GM21576 (cell line): Measurements from ENCODE around the gene SLC6A11.

Source experiments
- ATAC-seq: cut with Tn5 transposase; IDR thresholded peaks from one replicate; pipeline ENCODE4 v1.9.1; 2021; ENCODE audit warnings: mild to moderate bottlenecking, moderate library complexity; ENCODE audit not compliant: unreplicated experiment

SLC6A11 gene

DNA sequence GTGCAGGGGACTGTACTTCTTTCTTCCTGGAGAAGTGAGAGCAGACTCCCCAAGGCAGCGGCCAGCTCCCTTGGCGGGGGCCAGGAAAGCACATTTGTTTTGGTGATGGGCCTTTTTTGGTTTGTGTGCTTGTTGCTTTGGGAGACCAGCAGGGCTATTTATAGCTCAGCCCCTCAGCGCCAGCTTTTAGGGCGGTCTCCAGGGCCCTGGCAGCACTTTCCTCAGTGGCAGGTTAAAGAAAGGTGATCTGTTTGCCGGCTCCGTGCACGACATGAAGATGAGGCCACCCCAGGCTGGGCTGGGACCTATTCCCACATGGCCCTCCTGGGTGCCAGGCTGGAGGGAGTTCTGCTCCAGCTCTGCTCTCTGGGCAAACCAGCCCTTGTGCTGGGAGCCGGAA is 21.8 kb downstream of the SLC6A11 start:
- no peak for ATAC-seq

DNA sequence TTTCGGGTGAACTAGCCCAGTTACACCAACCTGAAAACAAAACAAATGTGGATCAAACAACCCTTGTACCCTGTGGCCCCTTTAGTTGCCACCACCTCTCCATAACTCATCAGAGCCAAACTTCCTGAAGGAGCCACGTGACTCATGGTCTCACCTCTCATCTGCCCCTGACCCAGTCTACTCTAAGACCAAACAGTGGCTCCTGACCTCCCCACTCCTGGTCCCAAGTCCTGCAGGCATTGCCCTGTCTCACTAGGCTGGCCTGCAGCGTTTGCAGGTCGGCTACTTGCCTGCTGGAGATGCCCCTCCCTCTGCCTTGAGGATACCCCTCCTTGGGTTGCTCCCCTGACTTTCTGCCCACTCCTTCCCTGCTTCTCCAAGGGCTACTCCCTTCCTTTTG is 23.1 kb downstream of the SLC6A11 start:
- no peak for ATAC-seq

DNA sequence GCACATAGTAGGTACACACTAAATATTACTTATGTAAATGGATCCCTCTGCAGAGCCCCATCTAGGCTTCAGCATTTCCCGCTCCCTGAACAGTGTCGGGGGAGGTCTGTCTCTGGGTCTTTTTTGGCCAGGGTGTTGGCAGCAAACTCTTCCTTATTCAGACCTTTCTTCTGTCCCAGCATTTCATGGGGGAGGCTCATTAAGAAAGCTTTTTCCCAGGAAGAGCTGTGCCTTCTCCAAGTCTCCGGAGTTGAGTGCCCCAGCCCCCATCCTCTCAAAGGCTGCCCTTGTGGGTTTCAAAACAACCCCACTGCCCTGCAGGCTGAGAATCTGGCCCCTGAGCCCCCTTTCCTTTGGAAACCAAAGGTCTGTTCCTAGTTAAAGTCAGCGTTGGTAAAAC is 25.1 kb downstream of the SLC6A11 start:
- no peak for ATAC-seq

DNA sequence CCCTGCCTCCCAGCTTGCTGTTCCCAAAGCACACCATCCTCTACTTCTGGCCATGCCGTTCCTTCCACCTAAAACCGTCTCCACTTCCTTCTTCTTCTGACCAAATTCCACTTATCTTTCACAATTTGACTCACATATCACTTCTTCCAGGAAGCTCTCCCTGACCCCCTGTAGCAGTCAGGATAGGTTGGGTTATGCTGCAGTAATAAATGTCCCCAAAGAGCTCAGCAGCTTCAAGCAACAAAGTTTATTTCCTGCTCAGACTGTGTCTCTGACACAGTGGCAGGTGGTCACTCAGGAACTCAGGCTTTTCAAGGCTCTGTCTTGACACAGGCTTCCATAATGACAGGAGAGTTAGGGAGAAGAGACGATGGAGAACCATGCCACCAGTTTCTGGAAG is 27.4 kb downstream of the SLC6A11 start:
- ATAC-seq, result no peak

DNA sequence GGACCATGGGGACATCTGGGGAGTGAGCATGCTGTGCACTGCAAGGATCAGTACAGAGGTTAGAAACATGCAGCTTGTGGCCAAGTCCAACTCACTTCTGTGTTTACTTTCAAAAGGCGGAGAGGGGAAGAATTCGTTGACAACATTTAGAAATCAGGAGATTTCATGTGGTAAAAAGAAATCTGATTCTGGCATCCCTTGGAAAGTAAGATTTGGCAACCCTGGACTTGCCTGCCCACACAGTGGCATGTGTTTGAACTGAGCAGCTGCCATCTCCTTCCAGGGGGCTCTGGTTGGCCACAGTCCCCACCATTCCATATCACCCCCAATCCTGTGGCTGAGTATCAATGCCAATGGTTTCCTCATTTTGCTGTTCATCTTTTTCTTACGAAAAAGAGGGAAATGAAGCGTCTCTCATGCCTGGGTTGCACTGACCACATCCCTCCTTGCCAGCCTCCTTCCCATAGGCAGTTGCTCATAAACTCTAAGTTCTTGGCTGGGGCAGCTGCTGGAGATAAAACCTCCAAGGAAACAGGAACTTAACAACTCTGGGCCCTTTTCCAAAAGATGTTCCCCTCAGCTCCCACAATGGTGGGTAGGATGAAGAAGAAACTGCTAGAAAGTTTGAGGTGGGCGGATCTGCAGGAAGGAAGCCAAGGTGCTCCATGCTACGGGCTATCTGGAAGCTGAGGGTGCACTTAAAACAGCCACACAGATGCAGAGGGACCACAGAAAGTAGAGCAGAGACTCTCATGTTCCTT is 29.2 kb downstream of the SLC6A11 start:
- ATAC-seq, result no peak

DNA sequence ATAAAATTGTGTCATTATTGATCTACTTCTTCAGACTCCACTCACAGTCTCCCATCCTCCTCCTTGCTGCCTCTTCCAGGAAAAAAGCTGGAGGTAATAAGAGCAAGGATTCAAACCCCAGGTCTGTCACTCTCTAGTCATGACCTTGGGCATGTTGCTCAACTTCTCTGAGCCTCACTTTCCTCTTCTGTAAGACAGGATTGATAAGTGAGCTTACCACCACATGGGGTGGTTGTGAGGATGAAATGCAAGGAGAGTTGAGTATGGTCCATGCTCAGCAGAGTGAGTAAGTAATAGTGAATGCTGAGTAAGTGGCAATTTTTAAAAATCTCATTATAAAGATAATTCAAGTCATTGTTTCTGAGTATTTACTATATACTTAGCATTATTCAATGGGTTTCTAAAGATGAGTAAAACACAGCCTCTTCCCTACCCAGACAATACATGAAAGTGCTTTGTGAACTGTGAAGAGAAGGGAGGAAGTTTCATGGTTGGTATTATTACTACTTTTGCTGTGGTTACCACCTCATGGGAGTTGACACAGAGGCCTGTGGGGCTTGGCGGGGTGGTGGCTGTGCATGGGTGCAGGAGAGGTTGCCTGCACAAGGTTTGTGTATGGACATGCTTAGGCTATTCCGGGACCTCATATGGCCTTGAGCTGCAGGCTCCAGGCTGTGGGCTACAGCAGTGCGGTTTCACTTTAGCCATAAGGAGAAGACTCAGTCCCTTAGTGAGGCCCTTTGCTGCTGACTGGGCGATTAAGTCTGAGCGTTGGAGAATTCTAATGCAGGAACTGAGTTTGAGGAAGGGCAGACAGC is 30.0 kb downstream of the SLC6A11 start:
- peak; percentile 75 for ATAC-seq

DNA sequence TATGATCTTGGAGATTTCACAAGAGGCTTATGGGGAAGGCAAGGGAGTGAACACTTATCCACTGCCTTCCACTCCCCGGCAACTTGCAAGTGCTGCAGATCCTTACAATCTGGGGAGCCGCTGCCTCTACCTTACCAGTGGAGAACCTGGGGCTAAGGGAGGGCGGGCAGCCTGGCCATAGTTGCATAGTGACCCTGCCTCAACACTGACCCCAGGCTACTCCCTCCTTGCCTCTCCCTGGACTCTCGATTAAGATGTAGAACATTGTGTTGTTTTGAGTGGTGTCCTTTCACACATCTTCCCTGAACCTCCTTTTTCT is 30.6 kb downstream of the SLC6A11 start:
- ATAC-seq, result no peak

DNA sequence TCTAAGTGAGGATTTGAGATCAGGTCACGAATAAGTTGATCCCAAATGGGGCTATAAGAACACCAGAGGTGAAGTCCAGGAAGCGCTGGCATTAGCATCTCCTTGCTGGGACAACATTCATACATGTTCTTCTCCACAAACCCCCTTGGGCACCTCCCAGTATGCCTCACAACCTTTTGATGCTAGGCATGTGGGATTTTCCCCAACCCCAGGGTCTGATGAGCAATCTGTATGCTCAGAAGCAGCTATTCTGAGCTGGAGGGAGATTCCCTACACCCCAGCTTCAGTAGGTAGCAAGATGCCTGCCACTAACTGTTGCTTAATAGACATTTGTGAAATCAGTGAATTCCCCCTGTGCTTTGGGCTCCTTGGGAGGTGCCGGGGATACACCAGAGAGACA is 32.2 kb downstream of the SLC6A11 start:
- ATAC-seq, result no peak

DNA sequence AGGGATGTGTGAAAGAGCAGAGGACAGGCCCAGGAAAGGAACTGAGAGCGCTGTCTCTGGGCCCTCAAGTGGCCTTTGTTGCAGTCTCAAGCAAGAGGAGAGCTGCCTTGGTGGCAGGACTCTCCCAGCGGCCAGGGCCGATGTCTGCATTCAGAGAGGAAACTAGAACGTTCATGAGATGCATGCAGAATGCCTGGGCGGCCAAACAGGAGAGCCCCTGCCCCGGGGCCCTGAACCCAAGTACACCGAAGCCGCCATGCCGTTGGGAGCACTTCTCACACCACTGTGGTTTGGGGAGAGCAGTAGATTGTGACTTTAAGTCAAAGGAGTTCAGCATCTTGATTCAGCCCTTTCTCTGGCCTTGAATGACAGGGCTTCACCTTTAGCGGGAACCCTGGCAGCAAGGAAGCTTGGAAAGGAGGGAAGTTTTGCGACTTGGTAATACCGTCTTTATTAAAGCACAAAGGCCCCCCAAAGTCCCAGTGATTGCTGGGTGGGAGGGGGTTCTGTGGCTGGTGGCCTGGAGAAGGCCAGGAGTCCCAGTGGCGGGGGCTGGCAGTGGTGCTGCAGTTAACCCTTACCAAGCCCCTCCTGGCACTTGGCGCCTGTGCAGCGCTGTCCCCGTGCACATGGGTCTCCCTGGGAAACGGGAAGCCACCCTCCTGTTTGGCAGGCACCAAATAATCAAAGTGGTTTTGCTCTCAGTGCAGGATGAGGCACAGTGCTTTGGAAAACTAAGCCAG is 36.2 kb downstream of the SLC6A11 start:
- no peak for ATAC-seq

DNA sequence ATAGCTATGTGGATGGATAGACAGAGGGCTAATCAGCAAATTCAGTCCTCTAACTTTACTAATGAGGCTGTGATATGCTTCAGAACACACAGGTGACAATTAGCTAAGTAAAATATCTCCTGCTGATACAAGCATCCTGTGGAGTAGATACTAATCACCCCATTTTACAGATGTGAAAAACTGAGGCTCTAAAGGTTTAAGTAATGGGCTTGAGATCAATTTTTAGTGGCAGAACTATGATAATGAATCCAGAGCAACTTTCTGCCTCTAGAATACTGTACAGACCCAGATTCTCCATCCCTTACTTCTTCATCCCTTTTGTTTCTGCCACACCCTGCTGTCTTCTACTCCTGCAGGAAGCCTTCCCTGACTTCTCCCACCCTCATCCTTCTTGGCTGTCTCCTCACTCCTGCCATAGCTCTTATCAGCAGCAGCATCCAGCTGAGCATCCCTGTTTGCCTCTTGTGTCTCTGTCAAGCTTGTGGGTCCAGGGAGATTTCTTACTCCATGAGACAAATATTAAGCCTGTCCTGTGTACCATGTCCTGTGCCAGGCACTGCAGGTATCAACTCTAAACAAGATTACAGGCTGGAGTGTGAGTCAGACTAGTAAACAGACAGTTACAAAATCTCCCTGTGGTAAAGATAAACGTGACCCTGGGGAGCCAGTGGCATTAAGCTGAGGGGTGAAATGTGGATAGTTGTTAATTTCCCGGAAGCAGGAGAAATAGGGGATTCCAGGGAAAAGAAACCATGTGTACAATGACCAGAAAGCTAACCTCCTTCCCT is 39.2 kb downstream of the SLC6A11 start:
- no peak for ATAC-seq

DNA sequence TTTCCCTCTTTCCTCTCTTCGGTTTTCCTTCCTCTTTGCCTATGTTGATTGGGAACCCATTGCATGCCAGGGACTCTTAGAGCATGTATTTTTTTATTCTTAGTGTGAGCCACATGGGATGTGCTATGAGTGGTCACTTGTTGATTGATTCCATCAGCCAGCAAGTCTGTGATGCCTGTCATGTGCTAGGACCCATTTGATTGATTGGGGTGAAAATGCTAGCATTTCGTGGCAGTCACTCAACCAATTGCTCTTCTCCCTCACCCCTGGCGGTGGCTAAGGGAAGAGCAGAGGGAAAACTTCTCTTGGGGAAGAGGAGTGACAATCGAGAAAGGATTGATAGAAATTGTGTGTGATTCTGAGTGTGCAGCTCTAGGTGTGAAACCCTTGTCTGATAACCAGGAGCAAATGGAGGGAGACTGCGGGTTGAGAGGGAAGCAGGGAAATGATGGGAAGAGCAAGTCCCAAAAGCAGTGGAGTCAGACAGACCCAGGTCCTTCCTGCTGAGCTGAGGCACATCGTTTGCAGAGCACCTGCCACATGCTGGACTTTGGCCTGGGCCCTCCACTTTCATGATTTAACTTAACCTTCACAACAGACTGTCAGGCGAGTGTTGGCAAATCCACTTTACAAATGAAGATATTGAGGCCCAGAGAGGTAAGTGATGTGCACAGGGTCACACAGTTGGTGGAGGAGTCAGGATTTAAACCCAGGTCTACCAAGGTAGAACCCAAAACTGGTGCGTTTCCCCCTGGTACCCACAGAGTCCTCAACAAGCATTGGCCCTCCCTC is 40.0 kb downstream of the SLC6A11 start:
- no peak for ATAC-seq

DNA sequence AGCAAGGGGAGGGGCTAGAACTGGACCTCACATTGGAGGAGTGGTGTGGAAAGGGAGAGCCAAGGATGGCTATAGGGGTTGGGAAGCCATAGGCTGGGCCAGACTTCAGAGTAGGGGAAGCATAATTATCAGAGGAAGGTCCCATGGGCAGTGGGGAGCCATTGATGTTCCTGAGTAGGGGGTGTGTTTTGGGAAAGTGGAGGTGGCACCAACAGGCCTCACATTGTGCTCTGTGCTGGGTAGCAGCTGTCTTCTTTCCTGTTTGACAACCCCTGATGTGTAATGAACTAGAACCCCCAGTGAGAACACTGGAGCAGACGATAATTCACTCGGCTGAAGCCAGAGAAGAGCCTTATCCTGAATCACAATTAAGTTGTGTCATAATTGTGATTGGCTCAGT is 41.2 kb downstream of the SLC6A11 start:
- ATAC-seq, result no peak

DNA sequence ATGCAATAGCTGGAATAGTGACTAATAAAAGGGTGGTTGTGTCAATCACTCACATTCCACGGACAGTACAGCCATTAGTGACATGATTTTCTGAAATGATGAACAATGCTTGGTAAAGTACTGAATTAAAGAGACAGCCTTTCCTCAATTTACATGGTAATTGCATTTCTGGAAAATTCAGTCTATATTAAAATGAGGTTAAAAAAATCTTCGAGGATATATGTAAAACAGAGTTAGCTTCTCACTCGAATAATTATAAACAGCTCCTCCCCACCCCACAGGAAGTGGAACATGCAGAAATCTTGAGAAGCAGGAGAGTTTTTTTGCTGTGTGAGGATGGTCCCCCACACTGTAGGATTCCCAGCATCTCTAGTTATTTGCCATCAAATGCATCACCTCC is 42.1 kb downstream of the SLC6A11 start:
- no peak for ATAC-seq

DNA sequence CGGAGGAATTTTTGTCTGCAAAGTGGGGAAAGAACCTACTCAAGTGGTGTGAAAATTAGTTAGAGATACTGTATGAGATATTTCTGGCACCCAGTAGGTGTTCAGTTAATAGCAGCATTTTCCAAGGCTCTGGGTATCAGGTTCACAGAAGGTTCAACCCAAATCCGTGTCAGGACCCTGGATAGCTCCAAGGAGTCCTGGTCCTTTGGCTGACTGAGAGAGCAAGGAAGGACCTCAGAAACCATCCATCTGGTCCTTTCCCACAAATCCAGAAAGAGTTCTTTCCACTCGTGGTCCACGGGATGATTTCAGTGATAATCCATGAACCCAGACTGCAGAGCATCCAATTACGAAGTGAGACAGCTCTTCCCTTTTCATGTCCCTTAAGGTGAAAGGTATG is 51.4 kb downstream of the SLC6A11 start:
- ATAC-seq, result no peak

DNA sequence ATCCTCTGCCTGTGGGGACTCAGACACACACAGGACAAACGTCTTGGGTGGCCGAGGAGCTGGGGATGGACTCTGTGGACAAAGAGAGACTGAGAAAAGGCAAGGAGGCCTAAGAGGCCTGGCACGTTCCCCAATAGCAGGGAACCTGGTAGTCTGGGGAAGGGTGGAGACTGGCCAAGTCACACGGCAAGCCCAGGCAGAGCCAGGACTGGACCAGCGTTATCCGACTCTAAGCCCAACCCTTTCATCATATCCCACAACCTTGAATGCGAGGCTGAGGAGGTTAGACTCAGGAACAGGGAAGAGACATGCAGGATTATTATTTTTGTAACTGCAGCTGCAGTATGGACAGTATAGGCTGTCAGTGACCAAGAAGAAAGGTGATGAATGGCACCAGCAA is 53.4 kb downstream of the SLC6A11 start:
- no peak for ATAC-seq

DNA sequence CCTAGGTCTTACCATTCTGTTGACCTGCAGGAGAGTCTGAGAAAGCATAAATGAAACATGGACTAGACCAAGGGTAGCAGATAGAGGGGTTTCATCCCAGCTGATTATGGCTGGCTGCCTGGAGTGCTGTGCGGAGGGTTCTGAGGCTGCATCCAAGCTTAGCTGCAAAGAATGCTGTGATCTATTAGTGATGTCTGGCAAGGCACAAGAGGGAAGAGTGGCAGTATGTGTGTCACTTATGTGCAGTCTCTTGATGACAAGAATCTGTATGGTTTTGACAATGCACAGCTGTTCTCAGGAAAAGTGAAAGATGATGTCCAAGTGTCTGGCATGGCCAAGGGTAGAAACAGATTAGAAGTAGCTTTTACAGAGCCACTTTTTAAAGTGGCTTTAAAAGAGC is 54.3 kb downstream of the SLC6A11 start:
- no peak for ATAC-seq

DNA sequence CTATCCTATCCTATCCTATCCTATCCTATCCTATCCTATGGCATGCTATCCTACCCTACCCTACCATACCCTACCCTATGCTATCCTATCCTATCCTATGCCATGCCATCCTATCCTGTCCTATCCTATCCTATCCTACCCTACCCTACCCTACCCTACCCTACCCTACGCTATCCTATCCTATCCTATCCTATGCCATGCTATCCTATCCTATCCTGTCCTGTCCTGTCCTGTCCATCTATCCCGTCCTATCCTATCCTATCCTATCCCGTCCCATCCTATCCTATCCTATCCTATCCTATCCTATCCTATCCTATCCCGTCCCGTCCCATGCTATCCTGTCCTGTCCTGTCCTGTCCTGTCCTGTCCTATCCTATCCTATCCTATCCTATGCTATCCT is 57.4 kb downstream of the SLC6A11 start:
- ATAC-seq, result no peak

DNA sequence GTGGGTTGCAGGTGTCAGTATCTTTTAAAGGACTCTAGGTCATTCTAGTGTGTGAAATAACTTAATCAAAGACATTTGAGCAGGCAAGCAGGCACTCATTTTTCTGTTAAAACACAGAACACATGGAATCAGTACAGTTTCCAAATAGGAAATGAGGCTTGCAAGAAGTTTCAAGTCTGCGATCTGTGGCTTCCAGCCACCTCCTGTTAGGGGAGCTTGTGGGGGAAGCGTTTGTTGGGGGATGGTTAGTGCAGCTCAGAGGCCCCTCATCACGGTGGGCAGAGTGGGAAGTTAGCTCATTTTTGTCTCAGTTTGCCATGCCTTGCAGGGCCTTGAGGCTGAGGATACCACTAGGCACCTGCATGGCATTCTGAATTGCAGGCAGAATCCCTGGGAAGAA is 59.9 kb downstream of the SLC6A11 start:
- ATAC-seq, result no peak

DNA sequence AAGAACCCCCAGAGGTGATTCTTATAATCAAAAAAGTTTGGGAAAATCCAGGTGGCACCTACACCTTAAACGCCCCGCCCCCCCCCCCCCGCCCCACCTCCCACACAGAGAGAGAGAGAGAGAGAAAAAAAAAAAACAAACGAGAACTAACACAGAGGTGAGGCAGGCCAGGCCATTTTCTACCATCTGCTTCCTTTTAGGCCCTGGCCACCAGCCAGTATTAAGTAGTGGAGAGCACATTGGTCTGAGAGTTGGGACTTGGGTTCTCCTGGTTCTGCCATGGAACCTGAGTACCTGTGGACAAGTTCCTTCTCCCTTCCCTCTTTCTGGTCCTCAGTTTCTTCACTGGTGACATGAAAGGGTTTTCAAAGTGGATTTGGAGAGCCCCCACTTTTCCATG is 60.6 kb downstream of the SLC6A11 start:
- no peak for ATAC-seq

DNA sequence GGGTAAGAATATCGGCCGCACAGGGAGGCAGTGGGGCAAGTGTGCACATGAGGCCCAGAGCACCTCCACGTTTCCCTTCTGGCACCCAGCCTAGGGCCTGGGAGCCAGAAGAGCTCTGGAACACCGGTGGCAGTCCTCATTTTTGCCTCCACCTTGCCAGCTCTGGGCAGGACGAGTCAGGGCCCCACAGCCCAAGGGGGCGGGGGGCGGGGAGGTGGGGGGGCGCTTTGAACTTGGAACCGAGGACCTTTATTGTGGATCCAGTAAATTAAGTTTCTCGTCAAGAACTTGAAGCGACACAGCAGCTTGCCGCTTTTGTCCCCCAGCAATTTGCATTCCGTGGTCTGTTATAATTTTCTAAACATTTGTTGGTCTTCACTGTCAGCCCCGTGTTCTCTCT is 66.8 kb downstream of the SLC6A11 start:
- no peak for ATAC-seq
